Ishikawa (cell line): ENCODE measurements around the gene COL5A2.

Experiments used
- CEBPB ChIP-seq: IDR thresholded peaks from 2 replicates; pipeline ENCODE4 v1.6.1; 2012
- EP300 ChIP-seq: IDR thresholded peaks from 2 replicates; pipeline ENCODE4 v1.6.1; 2012; ENCODE audit warnings: borderline replicate concordance
- MAX ChIP-seq: IDR thresholded peaks from 2 replicates; pipeline ENCODE4 v1.6.1; 2012
- RAD21 ChIP-seq: IDR thresholded peaks from 2 replicates; pipeline ENCODE4 v1.6.1; 2012; ENCODE audit warnings: low read depth
- REST ChIP-seq: IDR thresholded peaks from 2 replicates; pipeline ENCODE4 v1.6.1; 2012; ENCODE audit warnings: low read depth, mild to moderate bottlenecking
- TAF1 ChIP-seq: IDR thresholded peaks from 2 replicates; pipeline ENCODE4 v1.6.1; 2012; ENCODE audit warnings: low read depth, mild to moderate bottlenecking

- TF ChIP-seq REST (no peak), EP300 (no peak), RAD21 (peak; percentile 78), TAF1 (no peak), MAX (no peak), CEBPB (no peak)
Measured at GRCh38 chr2:189142893-189143759, 36.4 kb downstream of the COL5A2 start.
